ENCODE measurements around the gene DTX3.

GRCh38 chr12:57568838-57569237, 35.8 kb upstream of the DTX3 start:
- no peak for TF ChIP-seq SP1 (IDR thresholded peaks at IDR 0.05)
- TF ChIP-seq FOXK2 (IDR thresholded peaks at IDR 0.05) = no peak
- TF ChIP-seq ARNT (IDR thresholded peaks at IDR 0.05) = no peak
- TF ChIP-seq LEF1 (IDR thresholded peaks at IDR 0.05; ENCODE audit: borderline replicate concordance) = no peak
- no peak for TF ChIP-seq ZNF384 (IDR thresholded peaks at IDR 0.05)
- no peak for TF ChIP-seq FOXM1 (IDR thresholded peaks at IDR 0.05; ENCODE audit: borderline replicate concordance)
- TF ChIP-seq HDGF (IDR thresholded peaks at IDR 0.05; ENCODE audit: borderline replicate concordance) = no peak
- no peak for TF ChIP-seq NFRKB (IDR thresholded peaks at IDR 0.05)
- TF ChIP-seq TARDBP (IDR thresholded peaks at IDR 0.05) = no peak
- no peak for TF ChIP-seq FOXA1 (IDR thresholded peaks at IDR 0.05)
- TF ChIP-seq SUZ12 (IDR thresholded peaks at IDR 0.05) = no peak
- no peak for TF ChIP-seq ELF4 (IDR thresholded peaks at IDR 0.05)
- no peak for TF ChIP-seq BHLHE40 (IDR thresholded peaks at IDR 0.05; ENCODE audit: borderline replicate concordance)
